Superior temporal gyrus (tissue), 1 donor: ENCODE data around the gene TMEM163.
"Not testable (repeated sequence)": the region's sequence is repeated elsewhere in the genome, so short reads cannot be mapped to it uniquely, and the experiment has no call there.

Experiments used
- DNase-seq: peaks from one replicate; pipeline ENCODE4 v3.0.0-alpha.2; 2016; ENCODE audit errors: extremely low spot score

Gene TMEM163

DNA sequence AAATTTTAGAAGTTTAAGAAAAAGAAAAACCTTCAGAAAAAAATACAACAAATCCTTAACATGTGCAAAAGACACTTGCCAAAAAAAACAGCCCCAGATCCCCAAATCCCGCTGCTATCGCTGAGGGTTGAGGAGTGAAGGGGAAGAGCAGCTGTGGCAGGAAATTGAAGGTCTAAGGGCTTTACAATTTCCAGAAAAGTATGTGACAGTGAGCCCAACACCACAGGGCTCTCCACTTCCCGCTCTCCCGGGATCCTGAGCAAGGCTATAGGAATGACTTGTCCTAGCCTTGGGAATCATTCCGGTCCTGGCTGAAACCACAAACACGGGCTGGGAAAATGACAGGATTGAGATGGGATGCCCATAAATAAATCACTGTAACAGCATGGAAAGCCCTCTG is 191.4 kb downstream of the TMEM163 start:
- DNase-seq: no peak

- DNase-seq: no peak
Observed at GRCh38 chr2:134522496-134523455, 196.0 kb downstream of the TMEM163 start.

- DNase-seq: no peak
Observed at GRCh38 chr2:134518101-134518500, 200.7 kb downstream of the TMEM163 start.

GRCh38 chr2:134515137-134515536 is 203.7 kb downstream of the TMEM163 start:
- DNase-seq: no peak

GRCh38 chr2:134513465-134513804 is 205.4 kb downstream of the TMEM163 start:
- no peak for DNase-seq

DNA sequence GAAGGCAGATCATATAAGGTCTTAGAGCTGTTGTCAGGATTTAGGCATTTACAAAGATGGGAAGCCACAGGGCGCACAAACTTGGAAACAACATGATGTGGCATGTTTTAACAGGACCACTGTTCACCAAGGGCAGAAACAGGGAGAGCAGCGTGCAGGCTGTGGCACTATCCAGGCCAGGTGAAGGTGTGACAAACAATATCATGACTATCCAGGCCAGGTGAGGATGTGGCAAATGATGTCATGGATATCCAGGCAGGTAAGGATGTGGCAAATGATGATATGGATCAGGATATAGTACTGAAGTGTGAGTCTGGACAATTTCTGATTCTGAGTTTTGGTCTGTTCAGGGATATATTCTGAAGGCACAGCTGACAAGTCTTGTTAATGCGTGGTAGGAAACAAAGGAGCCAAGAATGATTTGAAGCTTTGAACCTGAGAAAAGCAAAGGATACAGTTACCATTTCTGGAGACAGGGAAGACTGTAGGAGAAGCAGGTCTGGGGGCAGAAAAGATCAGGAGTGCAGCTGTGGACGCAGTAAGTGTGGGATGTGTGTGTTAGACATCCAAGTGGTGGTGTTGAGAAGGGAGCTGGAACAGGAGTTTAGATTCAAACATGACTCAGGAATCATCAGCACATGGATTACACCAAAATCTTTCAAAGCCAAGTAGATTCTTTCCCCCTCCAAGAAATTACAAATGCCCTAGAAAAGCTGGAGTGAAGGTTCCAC is 205.9 kb downstream of the TMEM163 start:
- DNase-seq: no peak

DNA sequence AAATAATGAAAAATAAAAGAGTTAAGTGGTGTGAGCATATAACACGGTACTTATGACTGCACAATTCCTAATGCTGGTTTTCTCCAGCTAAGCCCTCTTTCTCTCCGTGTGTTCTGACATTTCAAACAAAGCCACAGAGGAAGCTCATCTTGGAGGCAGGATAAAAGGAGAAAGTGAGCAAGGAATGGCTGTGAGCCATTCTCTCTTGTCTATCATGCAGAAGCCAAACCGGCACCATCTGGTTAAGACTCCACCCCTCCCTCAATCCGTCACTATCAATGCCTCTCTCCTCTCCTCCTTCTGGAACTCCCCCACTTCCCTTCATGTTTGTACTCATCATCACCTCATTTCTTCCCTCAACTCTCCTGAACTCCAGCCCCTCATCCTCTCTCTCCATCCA is 210.4 kb downstream of the TMEM163 start:
- no peak for DNase-seq

- DNase-seq: no peak
Observed at GRCh38 chr2:134507697-134508096, 211.1 kb downstream of the TMEM163 start.

- not testable (repeated sequence) for DNase-seq
Observed at GRCh38 chr2:134507159-134507558, 211.6 kb downstream of the TMEM163 start.

GRCh38 chr2:134505446-134505845 is 213.4 kb downstream of the TMEM163 start:
- no peak for DNase-seq

DNA sequence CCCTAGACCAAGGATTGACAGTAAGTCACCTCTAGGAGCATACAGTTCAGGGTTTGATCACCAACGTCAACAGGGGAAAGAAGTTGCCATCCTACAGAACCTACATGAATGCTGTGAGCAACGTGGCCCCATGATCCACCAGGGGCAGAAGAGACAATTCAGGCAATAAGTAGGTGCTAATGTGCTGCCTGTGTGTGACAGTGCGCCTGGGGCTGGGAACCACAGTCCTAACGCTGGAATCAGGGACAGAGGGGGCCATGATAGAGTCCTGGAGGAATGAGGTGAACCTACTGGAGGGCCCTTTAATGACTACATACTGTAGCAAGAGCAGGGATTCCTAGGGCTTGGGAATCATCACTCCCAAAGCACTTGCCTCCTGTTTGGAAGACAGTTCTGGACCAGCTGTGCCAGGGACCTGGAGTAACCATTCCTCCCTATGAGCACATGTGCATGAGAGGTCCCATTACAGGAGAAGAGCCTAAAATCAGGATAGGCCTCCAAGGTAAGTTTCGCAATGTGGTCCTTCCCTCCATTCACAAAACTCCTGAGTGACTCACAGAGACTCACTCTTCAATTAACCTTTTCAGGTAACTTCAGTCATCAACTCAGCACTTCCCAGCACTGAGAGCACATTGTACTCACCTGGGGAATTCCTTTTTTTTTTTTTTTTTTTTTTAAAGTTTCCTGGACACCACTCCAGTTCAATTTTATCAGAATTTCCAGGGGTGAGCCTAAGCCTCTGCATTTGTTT is 214.0 kb downstream of the TMEM163 start:
- DNase-seq: no peak

GRCh38 chr2:134502104-134502503 is 216.7 kb downstream of the TMEM163 start:
- no peak for DNase-seq

GRCh38 chr2:134501476-134502091 is 217.2 kb downstream of the TMEM163 start:
- DNase-seq: no peak

- DNase-seq: no peak
Observed at GRCh38 chr2:134500211-134500935, 218.4 kb downstream of the TMEM163 start.

GRCh38 chr2:134499307-134499926 is 219.4 kb downstream of the TMEM163 start:
- DNase-seq: no peak

GRCh38 chr2:134498654-134499053 is 220.1 kb downstream of the TMEM163 start:
- no peak for DNase-seq

DNA sequence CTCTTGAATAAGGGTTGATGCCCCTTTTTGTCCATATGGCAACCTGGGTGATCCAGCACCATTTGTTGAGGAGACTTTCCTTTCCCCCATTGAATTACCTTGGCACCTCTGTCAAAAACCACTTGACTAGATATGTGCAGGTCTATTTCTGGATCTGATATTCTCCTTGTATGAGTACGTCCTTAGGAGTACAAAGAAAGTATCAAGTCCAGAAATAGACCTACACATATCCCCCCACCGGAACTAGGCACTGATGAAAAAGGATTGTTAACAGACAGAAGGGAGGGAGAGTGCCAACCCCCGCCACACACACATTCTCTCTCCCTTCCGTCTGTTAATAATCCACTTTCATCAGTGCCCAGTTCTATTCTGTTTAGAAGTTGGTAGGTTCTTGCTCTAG is 225.0 kb downstream of the TMEM163 start:
- no peak for DNase-seq

DNA sequence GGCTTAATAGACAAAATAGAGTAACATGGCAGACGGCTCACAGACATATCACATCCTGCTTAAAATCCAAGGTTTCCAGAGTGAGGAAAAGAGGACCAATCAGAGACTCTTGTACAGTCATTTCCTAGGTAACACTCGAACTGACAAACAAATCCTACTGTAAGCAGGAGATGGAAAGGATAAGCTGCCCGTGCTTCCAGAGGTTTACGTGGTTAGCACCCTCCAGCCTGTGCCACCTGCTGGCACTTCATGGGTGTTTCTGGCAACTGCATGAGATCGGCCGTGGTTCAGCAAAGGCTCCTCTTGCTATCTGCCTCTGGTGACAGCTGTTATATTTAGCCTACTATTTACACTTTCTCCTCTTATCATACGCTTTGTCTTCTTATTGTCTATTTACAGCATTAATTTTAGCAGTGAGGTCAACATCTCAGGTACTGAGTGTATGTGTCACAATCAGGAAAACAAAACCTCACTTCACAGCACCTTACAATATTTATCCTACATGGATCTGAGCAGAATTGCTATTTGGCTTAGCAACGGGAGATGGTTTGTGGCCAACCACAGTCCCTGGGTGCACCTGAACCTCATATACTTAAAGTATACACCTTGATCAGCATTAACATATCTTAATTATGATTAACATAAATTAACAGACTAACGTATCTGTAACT is 226.9 kb downstream of the TMEM163 start:
- no peak for DNase-seq

- no peak for DNase-seq
Observed at GRCh38 chr2:134491022-134491421, 227.8 kb downstream of the TMEM163 start.

- no peak for DNase-seq
Observed at GRCh38 chr2:134490559-134490958, 228.2 kb downstream of the TMEM163 start.
